Measurements from ENCODE around the gene STARD4. TPM values are rescaled to one million over a fixed set of nuclear protein-coding genes. Genes with fewer than 3 reads are reported as not detected.
A peak's percentile ranks its signal among the peaks of the same experiment; 100 is the strongest.

Gene STARD4
- total RNA-seq, 2 experiments from 2014 or later, result 52.3 to 55.9 TPM

DNA sequence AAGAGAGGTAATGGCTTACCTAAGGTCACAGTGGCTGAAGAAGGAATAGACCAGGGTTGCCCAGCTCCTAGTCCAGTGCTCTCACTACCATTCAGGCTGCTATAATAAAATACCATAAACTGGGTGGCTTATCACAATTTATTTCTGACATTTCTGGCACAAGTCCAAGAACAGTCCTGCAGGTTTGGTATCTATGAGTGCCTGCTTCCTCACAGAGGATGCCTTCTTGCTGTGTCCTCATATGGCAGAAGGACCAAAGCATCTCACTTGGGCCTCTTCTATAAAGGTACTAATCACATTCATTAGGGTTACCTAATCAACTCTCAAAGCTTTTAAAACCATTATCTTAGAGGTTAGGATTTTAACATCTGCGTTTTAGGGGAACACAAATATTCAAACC, 17.2 kb downstream of the STARD4 start:
- ChIA-PET CTCF (interaction anchor here (0.6 to 1.5 kb wide), 2 partner anchors 12 to 357 kb away, joined by 3 to 4 read pairs; no protein-coding TSS in a partner anchor), POLR2A (no interaction called here)
- DNase-seq (no peak), ATAC-seq (no peak)
- Mint-ChIP-seq H3K4me3 (no peak overlapping the region), H3K4me1 (ENCODE audit: low read depth) (peaks cover 31% of the 10 kb centered on the region), H3K9me3 (ENCODE audit: insufficient read depth) (no peaks in the 10 kb centered on the region), H3K27ac (peak overlapping the region; percentile 36), H3K36me3 (ENCODE audit: low read depth) (peaks cover 62% of the 10 kb centered on the region), H3K27me3 (ENCODE audit: low read depth) (no peaks in the 10 kb centered on the region)

DNA sequence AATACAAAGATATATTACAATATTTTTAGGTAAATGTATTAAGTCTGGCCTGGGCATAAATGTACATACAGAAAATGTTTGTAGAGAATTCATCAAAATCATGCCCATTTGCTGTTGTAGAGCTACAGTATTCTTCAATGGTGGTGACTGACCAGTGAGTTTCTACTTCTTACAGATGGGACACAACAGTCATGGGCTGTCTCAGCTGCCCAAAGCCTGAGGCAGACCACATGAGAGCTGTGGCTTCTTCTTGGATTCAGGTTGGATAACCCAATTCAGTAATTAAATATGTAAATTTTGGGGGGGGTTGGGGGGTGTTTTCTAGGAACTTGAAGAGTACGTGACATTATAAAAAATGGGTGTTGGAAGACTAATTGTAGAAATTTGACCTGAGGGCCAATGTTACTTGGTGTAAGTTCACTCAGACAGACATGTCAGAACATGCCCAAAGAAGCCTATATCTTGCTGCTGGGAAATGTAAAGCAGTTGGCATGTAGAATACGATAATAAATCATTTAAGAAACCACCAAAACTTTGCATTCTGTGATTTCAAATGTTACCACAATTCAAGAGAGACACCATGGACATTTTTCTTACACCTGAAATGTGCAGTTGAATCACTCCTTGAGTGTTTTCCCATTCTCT, 17.9 kb downstream of the STARD4 start:
- POLR2A ChIA-PET, result no interaction called here
- Mint-ChIP-seq H3K4me3 (no peak overlapping the region), H3K4me1 (ENCODE audit: low read depth) (peaks cover 28% of the 10 kb centered on the region), H3K9me3 (ENCODE audit: insufficient read depth) (no peaks in the 10 kb centered on the region), H3K27me3 (ENCODE audit: low read depth) (no peaks in the 10 kb centered on the region), H3K27ac (peak overlapping the region; percentile 68), H3K36me3 (ENCODE audit: low read depth) (peaks cover 58% of the 10 kb centered on the region)
- DNase-seq (no peak), ATAC-seq (no peak)
- CTCF ChIA-PET, result interaction anchor here (0.6 to 1.5 kb wide), 2 partner anchors 13 to 356 kb away, joined by 3 to 4 read pairs; no protein-coding TSS in a partner anchor

DNA sequence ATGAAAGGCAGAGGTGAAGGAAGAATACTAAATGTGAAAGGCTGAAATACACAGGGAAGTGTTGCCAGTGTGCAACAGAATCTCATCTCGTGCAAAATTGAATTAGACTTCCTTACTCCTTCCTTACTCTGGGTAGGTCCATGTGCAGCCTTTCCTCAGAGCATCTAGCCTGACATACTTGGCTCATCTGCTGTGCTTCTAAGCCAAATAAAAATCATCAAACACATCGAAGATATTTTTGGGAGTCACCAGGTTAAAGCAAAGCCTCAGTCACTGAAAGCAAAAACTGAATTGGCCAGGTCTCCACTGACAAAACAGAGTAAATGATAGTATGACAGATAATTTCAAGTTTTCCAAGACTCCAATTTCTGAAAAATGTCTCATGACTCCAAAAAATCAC, 19.3 kb downstream of the STARD4 start:
- DNase-seq, result no peak
- ChIA-PET CTCF (no interaction called here), POLR2A (no interaction called here)
- no peak for ATAC-seq
- Mint-ChIP-seq H3K4me1 (ENCODE audit: low read depth) (peaks cover 16% of the 10 kb centered on the region), H3K9me3 (ENCODE audit: insufficient read depth) (no peaks in the 10 kb centered on the region), H3K27ac (no peak overlapping the region), H3K27me3 (ENCODE audit: low read depth) (no peaks in the 10 kb centered on the region), H3K36me3 (ENCODE audit: low read depth) (peaks cover 49% of the 10 kb centered on the region), H3K4me3 (no peak overlapping the region)

DNA sequence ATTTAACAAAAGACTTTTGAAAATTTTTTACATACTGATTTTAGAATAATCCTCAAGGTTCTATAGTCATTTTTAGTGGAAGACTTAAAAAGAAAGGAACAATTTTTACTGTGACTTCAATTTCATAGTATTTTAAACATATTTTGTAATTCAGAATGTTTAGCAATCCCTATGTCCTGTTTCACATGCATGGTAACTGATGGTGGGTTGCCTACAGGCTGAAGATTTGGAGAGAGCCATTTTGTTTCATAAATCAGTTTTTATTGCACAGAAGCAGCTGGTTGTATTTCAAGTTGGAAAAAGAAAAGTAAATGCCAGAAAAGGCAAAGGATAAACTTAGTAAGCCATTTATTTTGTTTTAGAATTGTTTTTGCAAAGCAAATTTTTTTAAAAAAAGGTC, 24.0 kb downstream of the STARD4 start:
- POLR2A ChIA-PET, result interaction anchor here (0.6 kb wide), 1 partner anchor 54 kb away, joined by 3 read pairs; no protein-coding TSS in a partner anchor
- CTCF ChIA-PET, result interaction anchor here (1.0 kb wide), 1 partner anchor 9 kb away, joined by 3 read pairs; no protein-coding TSS in a partner anchor
- Mint-ChIP-seq H3K4me3 (no peak overlapping the region), H3K36me3 (ENCODE audit: low read depth) (peaks cover 53% of the 10 kb centered on the region), H3K27me3 (ENCODE audit: low read depth) (no peaks in the 10 kb centered on the region), H3K27ac (no peak overlapping the region), H3K4me1 (ENCODE audit: low read depth) (peaks cover 4% of the 10 kb centered on the region), H3K9me3 (ENCODE audit: insufficient read depth) (no peaks in the 10 kb centered on the region)
- ATAC-seq, result no peak
- DNase-seq, result no peak

DNA sequence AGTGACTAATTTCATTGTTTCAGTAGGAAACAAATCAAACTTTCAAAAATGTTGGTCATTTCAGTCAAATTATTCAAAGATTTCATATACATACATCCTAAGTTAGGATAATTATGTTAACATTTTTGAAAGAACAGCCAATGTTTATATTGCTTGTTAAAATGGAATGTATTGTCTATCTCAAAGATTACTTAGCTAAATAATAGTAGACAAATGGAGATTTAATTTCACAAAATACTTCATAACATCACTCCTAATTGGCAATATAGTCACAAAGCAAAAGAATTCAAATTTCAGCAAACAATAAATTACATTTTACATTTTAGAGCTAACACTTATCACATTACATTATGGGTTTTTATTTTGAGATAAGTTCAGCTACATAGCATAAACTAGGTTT, 25.4 kb downstream of the STARD4 start:
- H3K36me3 Mint-ChIP-seq (ENCODE audit: low read depth), result peaks cover 53% of the 10 kb centered on the region
- no peaks in the 10 kb centered on the region for H3K9me3 Mint-ChIP-seq (ENCODE audit: insufficient read depth)
- ATAC-seq, result no peak

DNA sequence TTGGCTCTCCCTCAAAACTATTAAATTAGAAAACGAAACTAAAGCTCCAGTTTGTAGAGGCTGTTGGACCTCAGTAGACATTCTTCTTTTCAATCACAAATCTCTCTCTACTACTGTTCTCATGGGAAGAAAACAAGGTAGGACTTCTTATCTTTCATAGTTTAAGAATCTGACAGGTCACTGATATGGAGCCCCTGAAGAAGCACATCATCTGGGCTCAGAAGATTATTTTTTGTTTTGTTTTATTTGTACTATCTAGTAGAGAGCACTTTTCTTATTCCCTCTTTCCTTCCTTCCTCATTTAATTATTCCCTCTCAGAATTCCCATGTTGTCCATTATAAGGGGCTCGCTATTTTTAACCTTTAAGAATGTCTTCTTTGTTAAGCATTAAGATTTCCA, 26.3 kb downstream of the STARD4 start:
- Mint-ChIP-seq H3K4me1 (ENCODE audit: low read depth) (peaks cover 4% of the 10 kb centered on the region), H3K4me3 (no peak overlapping the region), H3K27me3 (ENCODE audit: low read depth) (no peaks in the 10 kb centered on the region), H3K27ac (no peak overlapping the region), H3K9me3 (ENCODE audit: insufficient read depth) (no peaks in the 10 kb centered on the region), H3K36me3 (ENCODE audit: low read depth) (peaks cover 52% of the 10 kb centered on the region)
- DNase-seq, result no peak
- CTCF ChIA-PET, result no interaction called here
- POLR2A ChIA-PET, result no interaction called here
- no peak for ATAC-seq

More for the DNA sequence above, 25.4 kb downstream of the STARD4 start:
- Mint-ChIP-seq H3K27me3 (ENCODE audit: low read depth) (no peaks in the 10 kb centered on the region), H3K4me3 (no peak overlapping the region), H3K4me1 (ENCODE audit: low read depth) (peaks cover 4% of the 10 kb centered on the region), H3K27ac (no peak overlapping the region)
- POLR2A ChIA-PET, result no interaction called here
- DNase-seq, result no peak
- CTCF ChIA-PET, result no interaction called here

DNA sequence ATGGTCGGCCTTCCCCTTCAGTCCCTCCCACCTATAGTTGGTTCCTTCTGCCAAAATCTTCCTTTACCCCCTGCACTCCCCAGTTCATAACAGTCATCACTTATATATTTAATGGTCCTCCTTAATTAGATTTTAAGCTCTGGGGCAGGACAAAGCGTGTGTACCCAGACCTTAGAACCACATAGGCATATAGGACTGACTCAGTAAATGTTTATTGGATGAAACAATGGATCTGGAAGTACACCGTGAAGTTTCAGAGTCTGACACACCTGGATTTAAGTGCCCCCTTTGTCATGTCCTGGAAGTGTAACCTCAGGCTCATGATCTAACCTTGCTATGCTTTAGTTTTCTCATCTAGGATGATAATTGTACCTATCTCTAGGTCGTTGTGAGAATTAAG, 32.0 kb downstream of the STARD4 start:
- Mint-ChIP-seq H3K4me1 (ENCODE audit: low read depth) (no peaks in the 10 kb centered on the region), H3K36me3 (ENCODE audit: low read depth) (peaks cover 40% of the 10 kb centered on the region), H3K4me3 (no peak overlapping the region), H3K27me3 (ENCODE audit: low read depth) (no peaks in the 10 kb centered on the region), H3K9me3 (ENCODE audit: insufficient read depth) (no peaks in the 10 kb centered on the region), H3K27ac (no peak overlapping the region)
- ChIA-PET POLR2A (no interaction called here), CTCF (no interaction called here)
- DNase-seq, result no peak
- no peak for ATAC-seq

DNA sequence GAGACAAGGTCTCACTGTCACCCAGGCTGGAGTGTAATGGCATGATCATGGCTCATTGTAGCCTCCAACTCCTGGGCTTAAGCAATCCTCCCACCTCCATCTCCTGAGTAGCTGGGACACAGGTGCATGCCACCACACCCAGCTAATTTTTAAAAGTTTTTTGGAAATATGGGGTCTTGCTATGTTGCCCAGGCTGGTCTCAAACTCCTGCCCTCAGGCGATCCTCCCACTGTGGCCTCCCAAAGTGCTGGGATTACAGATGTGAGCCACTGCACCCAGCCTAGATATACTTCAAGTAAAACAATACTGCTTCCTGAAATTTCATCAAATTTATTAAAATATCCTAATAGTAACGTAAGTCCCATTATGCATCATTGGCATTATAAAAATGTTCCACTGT, 33.4 kb downstream of the STARD4 start:
- no peaks in the 10 kb centered on the region for H3K9me3 Mint-ChIP-seq (ENCODE audit: insufficient read depth)
- no peaks in the 10 kb centered on the region for H3K27me3 Mint-ChIP-seq (ENCODE audit: low read depth)
- H3K36me3 Mint-ChIP-seq (ENCODE audit: low read depth), result peaks cover 34% of the 10 kb centered on the region
- H3K27ac Mint-ChIP-seq, result no peak overlapping the region
- DNase-seq (no peak), ATAC-seq (no peak)
- no peaks in the 10 kb centered on the region for H3K4me1 Mint-ChIP-seq (ENCODE audit: low read depth)
- ChIA-PET CTCF (interaction anchor here (1.3 kb wide), 1 partner anchor 321 kb away, joined by 3 read pairs; no protein-coding TSS in a partner anchor), POLR2A (no interaction called here)
- no peak overlapping the region for H3K4me3 Mint-ChIP-seq

DNA sequence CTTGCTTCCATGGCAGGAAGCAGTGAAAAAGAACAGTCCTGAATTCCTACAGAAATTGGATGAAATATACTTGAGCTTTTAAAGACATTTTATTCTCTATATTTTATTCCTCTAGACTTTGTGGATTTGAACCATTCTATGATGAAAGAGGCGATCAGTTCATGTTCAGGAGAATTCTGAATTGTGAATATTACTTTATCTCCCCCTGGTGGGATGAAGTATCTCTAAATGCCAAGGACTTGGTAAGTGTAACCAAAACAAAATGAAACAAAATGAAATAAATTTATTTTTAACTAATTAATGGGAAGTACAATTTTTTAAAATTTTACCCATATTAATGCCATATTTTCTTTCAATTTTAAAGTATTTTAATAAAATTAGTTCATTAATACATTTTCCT, 34.1 kb downstream of the STARD4 start:
- ATAC-seq (no peak), DNase-seq (no peak)
- Mint-ChIP-seq H3K9me3 (ENCODE audit: insufficient read depth) (no peaks in the 10 kb centered on the region), H3K27me3 (ENCODE audit: low read depth) (no peaks in the 10 kb centered on the region), H3K4me3 (no peak overlapping the region), H3K4me1 (ENCODE audit: low read depth) (no peaks in the 10 kb centered on the region), H3K27ac (no peak overlapping the region), H3K36me3 (ENCODE audit: low read depth) (peaks cover 32% of the 10 kb centered on the region)
- ChIA-PET CTCF (interaction anchor here (0.9 to 1.3 kb wide), 3 partner anchors 14 to 336 kb away, joined by 3 to 4 read pairs (median 3); no protein-coding TSS in a partner anchor), POLR2A (no interaction called here)

DNA sequence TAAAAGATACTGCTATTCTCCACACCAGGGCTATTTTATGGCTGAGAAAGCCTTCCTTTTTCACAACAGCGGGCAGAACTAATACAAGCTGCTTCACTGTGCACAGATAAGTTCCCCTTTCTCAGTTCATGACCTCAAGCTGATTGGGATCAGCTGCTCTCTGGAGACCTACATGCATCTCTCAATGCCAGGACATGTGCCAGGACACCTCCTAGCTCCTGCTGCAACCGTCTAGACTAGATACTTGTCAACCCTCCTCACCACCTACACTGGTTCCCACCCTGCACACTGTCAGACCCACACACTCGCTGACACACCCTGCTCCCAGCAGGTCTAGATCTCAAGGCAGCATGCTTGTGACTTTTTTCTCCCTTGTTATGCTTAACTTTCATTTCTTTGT, 39.8 kb downstream of the STARD4 start:
- Mint-ChIP-seq H3K36me3 (ENCODE audit: low read depth) (peaks cover 30% of the 10 kb centered on the region), H3K4me3 (no peak overlapping the region), H3K27me3 (ENCODE audit: low read depth) (no peaks in the 10 kb centered on the region), H3K27ac (peak overlapping the region; percentile 45), H3K4me1 (ENCODE audit: low read depth) (peaks cover 2% of the 10 kb centered on the region), H3K9me3 (ENCODE audit: insufficient read depth) (peaks cover 4% of the 10 kb centered on the region)
- ATAC-seq (no peak), DNase-seq (no peak)
- ChIA-PET POLR2A (no interaction called here), CTCF (no interaction called here)

DNA sequence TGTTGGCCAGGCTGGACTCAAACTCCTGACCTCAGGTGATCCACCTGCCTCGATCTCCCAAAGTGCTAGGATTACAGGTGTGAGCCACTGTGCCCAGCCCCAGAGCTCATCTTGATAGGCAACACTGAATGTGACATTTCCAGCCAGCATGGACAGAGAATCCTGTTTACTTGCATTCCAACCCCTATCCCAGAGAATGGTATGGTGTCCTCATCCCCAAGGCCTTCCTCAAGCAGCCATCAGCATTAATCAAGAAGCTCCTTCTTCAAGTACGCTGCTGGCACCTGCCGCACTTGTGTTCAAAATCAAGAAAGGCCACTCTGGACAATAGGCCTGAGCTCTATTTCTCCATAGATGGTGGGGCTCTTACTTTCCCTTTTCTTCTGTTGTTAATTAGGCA, 40.2 kb downstream of the STARD4 start:
- ChIA-PET POLR2A (no interaction called here), CTCF (no interaction called here)
- H3K4me3 Mint-ChIP-seq, result no peak overlapping the region
- peaks cover 2% of the 10 kb centered on the region for H3K4me1 Mint-ChIP-seq (ENCODE audit: low read depth)
- DNase-seq (no peak), ATAC-seq (no peak)
- no peak overlapping the region for H3K27ac Mint-ChIP-seq
- H3K9me3 Mint-ChIP-seq (ENCODE audit: insufficient read depth), result peaks cover 4% of the 10 kb centered on the region
- no peaks in the 10 kb centered on the region for H3K27me3 Mint-ChIP-seq (ENCODE audit: low read depth)
- peaks cover 31% of the 10 kb centered on the region for H3K36me3 Mint-ChIP-seq (ENCODE audit: low read depth)

DNA sequence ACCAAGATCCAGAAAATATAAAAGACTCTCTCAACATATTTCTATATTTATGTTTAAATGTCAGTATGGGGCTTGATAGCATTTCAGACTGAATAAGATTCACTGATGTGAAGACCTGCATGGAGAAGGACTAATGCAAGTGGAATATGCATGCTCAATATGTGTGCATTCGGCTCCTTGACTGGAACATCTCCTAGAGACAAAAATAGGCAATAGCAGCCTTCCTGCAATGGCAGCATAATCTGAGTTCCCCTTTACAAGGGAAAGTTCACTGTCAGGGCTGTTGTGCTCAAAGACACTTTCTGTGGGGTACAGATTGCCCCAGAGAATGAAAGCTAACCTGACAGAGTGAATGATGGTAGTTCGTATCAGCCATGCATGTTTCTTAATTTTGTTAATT, 42.4 kb downstream of the STARD4 start:
- ChIA-PET POLR2A (no interaction called here), CTCF (interaction anchor here (0.9 kb wide), 1 partner anchor 9 kb away, joined by 3 read pairs; no protein-coding TSS in a partner anchor)
- H3K27ac Mint-ChIP-seq, result no peak overlapping the region

More for the DNA sequence above, 42.4 kb downstream of the STARD4 start:
- H3K4me3 Mint-ChIP-seq, result no peak overlapping the region
- DNase-seq (no peak), ATAC-seq (no peak)
- H3K27me3 Mint-ChIP-seq (ENCODE audit: low read depth), result no peaks in the 10 kb centered on the region
- peaks cover 2% of the 10 kb centered on the region for H3K4me1 Mint-ChIP-seq (ENCODE audit: low read depth)
- peaks cover 18% of the 10 kb centered on the region for H3K9me3 Mint-ChIP-seq (ENCODE audit: insufficient read depth)
- peaks cover 42% of the 10 kb centered on the region for H3K36me3 Mint-ChIP-seq (ENCODE audit: low read depth)

Measured in activated CD8-positive, alpha-beta T cell treated with anti-CD3 and anti-CD28 coated beads, Interleukin-2, amount 10 ng/mL, durations not matched to agents 7 days and 5 days (primary cell).